Breast epithelium (tissue), 4 donors: ENCODE data around the gene POLN. TPM values are rescaled to one million over a fixed set of nuclear protein-coding genes. Genes with fewer than 3 reads are reported as not detected.
"Not testable (repeated sequence)": the region's sequence is repeated elsewhere in the genome, so short reads cannot be mapped to it uniquely, and the experiment has no call there.

Source experiments
- DNase-seq, 2 donors: peaks; one replicate each; pipeline ENCODE4 v3.0.0-alpha.2; 2019; ENCODE audit warnings: low spot score in 2 of 2
- H3K27ac ChIP-seq, 2 donors: fragments of 200-600 bp; sonication (generic) in 1 of 2; one replicate each; pipeline ENCODE4 v1.5.1; 2016 to 2019; ENCODE audit warnings: mild to moderate bottlenecking in 1 of 2
- H3K27me3 ChIP-seq, 2 donors: fragments of 200-600 bp; sonication (generic) in 1 of 2; one replicate each; pipeline versions ENCODE4 v1.5.1 to v1.6.0; 2017 to 2019; ENCODE audit warnings: control low read depth in 1 of 2, mild to moderate bottlenecking in 1 of 2
- H3K36me3 ChIP-seq: fragments of 200-600 bp; one replicate; pipeline ENCODE4 v1.5.1; 2019
- H3K4me1 ChIP-seq, 2 donors: fragments of 200-600 bp; sonication (generic); one replicate each; pipeline ENCODE4 v1.5.1; 2016 to 2019; ENCODE audit warnings: control low read depth in 1 of 2
- H3K4me3 ChIP-seq, 3 donors: fragments of 200-600 bp; sonication (generic); 1 replicate in 2 of 3; 2 replicates in 1 of 3; pipeline ENCODE4 v1.5.1; 2016 to 2019; ENCODE audit warnings: mild to moderate bottlenecking in 3 of 3, moderate library complexity in 2 of 3
- H3K9me3 ChIP-seq, 2 donors: fragments of 200-600 bp; sonication (generic) in 1 of 2; one replicate each; pipeline ENCODE4 v1.5.1; 2016 to 2019; ENCODE audit warnings: control low read depth in 1 of 2
- POLR2A ChIP-seq: fragments of 450-650 bp; IDR thresholded peaks from one replicate; pipeline ENCODE4 v1.6.1; 2016; ENCODE audit warnings: antibody characterized with exemption, mild to moderate bottlenecking, moderate library complexity
- POLR2AphosphoS5 ChIP-seq, 3 donors: sonication (generic); formaldehyde crosslinking; IDR thresholded peaks; one replicate each; pipeline ENCODE4 v1.6.1; 2017; ENCODE audit warnings: antibody characterized with exemption in 3 of 3
- intact Hi-C: fragments of 100-400 bp; cut with DNase I; formaldehyde crosslinking; loops from one replicate; pipeline ENCODE4 v1.15.1; 2023; ENCODE audit warnings: low total_unique reads
- total RNA-seq, 3 donors: library from RNA; depleted of rRNA; stranded (reverse); fragments of >200 nt; gene quantifications; one replicate each; pipeline ENCODE4 v1.1.0, GENCODE V29; 2016
- TF ChIP-seq, protein P1 (sequence below), 3 donors: fragments of 450-650 bp; IDR thresholded peaks; one replicate each; pipeline ENCODE4 v1.5.1; 2016 to 2017; ENCODE audit warnings: antibody characterized with exemption in 3 of 3, mild to moderate bottlenecking in 3 of 3, moderate library complexity in 3 of 3

The POLN gene
- total RNA-seq, 3 donors from 2014 or later, result 3.3 to 4.7 (median 4.3) TPM

DNA sequence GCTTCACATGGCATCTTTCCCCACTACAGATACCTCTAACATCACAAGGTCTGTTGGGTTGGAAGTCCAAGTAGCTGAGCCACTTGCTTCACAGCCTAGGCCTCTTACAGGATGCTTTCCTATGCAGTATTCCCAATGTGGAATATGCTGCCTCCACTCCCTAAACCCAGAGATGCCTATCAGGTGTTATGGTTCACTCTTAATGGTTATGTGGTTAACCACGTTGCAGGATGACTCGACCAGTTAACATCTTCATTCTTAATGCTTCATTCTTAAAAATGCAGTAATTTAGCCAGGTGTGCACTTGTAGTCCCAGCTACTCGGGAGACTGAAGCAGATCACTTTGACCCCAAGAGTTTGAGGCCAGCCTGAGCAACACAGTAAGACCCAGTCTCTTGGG lies 24.2 kb downstream of the POLN start:
- H3K27me3 ChIP-seq, result no peaks in the 10 kb centered on the region
- H3K9me3 ChIP-seq, result no peaks in the 10 kb centered on the region
- H3K4me3 ChIP-seq, result no peak overlapping the region
- no peaks in the 10 kb centered on the region for H3K36me3 ChIP-seq
- TF ChIP-seq POLR2A, result no peak
- no peaks in the 10 kb centered on the region for H3K4me1 ChIP-seq
- intact Hi-C loops, result no loop called here
- H3K27ac ChIP-seq, result no peak overlapping the region
- DNase-seq, result no peak

DNA sequence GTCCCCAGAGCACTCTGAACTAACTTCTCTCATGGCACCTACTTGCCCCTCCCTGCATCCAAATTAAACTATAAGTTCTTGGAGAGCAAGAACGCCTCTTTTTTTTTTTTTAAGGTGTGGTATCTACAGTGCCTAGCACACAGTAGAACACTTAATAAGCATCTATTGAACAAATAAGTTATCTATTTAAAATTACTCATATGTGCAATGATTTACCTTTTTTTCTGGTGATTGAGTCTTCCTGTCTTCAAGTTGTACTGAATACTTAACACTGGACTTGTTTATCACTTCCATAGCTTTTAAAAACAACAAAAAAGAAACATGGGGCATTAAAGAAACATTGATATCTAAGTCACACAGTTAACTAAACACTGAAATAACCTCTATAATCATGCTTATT lies 29.1 kb downstream of the POLN start:
- TF ChIP-seq, protein P1, sequence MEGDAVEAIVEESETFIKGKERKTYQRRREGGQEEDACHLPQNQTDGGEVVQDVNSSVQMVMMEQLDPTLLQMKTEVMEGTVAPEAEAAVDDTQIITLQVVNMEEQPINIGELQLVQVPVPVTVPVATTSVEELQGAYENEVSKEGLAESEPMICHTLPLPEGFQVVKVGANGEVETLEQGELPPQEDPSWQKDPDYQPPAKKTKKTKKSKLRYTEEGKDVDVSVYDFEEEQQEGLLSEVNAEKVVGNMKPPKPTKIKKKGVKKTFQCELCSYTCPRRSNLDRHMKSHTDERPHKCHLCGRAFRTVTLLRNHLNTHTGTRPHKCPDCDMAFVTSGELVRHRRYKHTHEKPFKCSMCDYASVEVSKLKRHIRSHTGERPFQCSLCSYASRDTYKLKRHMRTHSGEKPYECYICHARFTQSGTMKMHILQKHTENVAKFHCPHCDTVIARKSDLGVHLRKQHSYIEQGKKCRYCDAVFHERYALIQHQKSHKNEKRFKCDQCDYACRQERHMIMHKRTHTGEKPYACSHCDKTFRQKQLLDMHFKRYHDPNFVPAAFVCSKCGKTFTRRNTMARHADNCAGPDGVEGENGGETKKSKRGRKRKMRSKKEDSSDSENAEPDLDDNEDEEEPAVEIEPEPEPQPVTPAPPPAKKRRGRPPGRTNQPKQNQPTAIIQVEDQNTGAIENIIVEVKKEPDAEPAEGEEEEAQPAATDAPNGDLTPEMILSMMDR (IDR thresholded peaks at IDR 0.05), result no peak
- TF ChIP-seq POLR2AphosphoS5 (IDR thresholded peaks at IDR 0.05) (no peak), POLR2A (no peak)
- intact Hi-C loops, result no loop called here

DNA sequence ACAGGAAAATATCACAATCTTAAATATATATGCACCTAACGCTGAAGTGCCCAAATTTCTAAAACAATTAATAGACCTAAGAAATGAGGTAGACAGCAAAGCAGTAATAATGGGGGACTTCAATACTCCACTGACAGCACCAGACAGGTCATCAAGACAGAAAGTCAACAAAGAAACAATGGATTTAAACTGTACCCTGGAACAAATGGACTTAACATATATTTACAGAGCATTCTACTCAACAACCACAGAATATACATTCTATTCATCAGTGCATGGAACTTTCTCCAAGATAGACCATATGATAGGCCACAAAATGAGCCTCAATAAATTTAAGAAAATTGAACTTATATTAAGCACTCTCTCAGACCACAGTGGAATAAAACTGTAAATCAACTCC lies 39.1 kb downstream of the POLN start:
- H3K4me3 ChIP-seq, H3K9me3 ChIP-seq, H3K27ac ChIP-seq, H3K27me3 ChIP-seq, DNase-seq, intact Hi-C loops, H3K4me1 ChIP-seq, H3K36me3 ChIP-seq: not testable (repeated sequence)

More for the DNA sequence above, 29.1 kb downstream of the POLN start:
- H3K27me3 ChIP-seq, result no peaks in the 10 kb centered on the region
- no peak overlapping the region for H3K4me3 ChIP-seq
- H3K36me3 ChIP-seq, result no peaks in the 10 kb centered on the region
- DNase-seq, result no peak
- H3K27ac ChIP-seq, result no peak overlapping the region
- no peaks in the 10 kb centered on the region for H3K9me3 ChIP-seq
- no peaks in the 10 kb centered on the region for H3K4me1 ChIP-seq

DNA sequence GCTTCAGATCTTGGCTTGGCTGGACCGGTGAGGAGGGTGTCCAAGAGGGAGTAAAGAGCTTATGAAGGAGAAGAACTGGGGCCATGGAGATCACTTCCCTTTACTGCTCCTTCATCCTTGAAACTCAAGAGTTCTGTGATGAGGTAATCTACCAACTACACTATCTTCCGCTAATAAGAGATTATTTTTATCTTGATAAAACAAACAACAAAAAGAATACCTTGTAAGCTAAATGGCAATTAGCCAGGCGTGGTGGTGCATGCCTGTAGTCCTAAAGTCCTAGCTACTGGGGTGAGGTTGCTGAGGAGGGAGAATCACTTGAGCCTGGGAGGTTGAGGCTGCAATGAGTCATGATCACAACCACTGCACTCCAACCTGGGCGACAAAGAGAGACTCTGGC lies 47.4 kb downstream of the POLN start:
- H3K36me3 ChIP-seq, result no peaks in the 10 kb centered on the region
- H3K4me1 ChIP-seq, result no peaks in the 10 kb centered on the region
- TF ChIP-seq, protein P1 (IDR thresholded peaks at IDR 0.05), result no peak
- TF ChIP-seq POLR2A (no peak), POLR2AphosphoS5 (IDR thresholded peaks at IDR 0.05) (no peak)
- H3K4me3 ChIP-seq, result no peak overlapping the region
- no peak overlapping the region for H3K27ac ChIP-seq
- no peak for DNase-seq
- no peaks in the 10 kb centered on the region for H3K9me3 ChIP-seq
- intact Hi-C loops, result no loop called here
- H3K27me3 ChIP-seq, result no peaks in the 10 kb centered on the region

DNA sequence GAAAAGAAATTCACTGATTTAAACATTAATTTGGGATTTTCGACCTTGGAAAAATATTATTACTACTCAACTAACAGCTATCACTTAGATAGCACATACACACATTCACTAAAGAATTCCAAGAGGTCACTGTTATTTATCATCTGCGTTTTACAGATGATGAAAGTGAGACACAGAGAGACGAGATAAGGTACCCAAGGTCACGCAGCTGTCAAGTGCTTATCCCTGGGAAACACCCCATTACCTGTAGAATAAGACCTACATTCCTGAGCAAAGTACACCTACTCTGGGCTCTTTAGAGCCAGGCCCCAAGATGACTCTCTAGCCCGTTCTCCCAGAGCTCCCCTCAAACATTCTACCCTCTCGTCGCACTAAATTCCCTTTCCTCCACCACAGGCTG lies 48.6 kb downstream of the POLN start:
- Histone ChIP-seq H3K27me3 (no peaks in the 10 kb centered on the region), H3K27ac (no peak overlapping the region), H3K36me3 (no peaks in the 10 kb centered on the region), H3K9me3 (no peaks in the 10 kb centered on the region), H3K4me1 (no peaks in the 10 kb centered on the region), H3K4me3 (no peak overlapping the region)
- TF ChIP-seq, protein P1 (IDR thresholded peaks at IDR 0.05), result no peak
- TF ChIP-seq POLR2A, result no peak
- TF ChIP-seq POLR2AphosphoS5 (IDR thresholded peaks at IDR 0.05), result no peak
- intact Hi-C loops, result no loop called here
- no peak for DNase-seq

DNA sequence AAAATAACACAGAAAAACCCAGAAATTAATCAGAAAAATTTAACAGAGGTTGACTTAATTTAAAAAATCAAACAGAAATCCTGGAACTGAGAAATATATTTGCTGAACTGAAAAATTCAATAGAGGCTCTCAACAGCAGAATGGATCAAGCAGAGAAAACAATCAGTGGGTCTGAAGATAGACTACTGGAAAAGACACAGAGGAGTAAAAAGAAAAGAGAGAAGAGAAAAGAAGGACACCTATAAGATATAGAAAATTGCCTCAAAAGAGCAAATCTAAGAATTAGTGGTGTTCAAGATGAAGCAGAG lies 55.1 kb downstream of the POLN start:
- peaks cover 0 to 6% of the 10 kb centered on the region in 2 donors for H3K9me3 ChIP-seq
- no peak for DNase-seq
- no peaks in the 10 kb centered on the region for H3K27me3 ChIP-seq
- H3K36me3 ChIP-seq, result no peaks in the 10 kb centered on the region
- no peak overlapping the region for H3K27ac ChIP-seq
- intact Hi-C loops, result no loop called here
- H3K4me1 ChIP-seq, result no peaks in the 10 kb centered on the region
- no peak for TF ChIP-seq POLR2AphosphoS5 (IDR thresholded peaks at IDR 0.05)
- no peak for TF ChIP-seq POLR2A
- TF ChIP-seq, protein P1 (IDR thresholded peaks at IDR 0.05), result no peak
- no peak overlapping the region for H3K4me3 ChIP-seq
